ENCODE measurements around the gene CELSR1. TPM values are rescaled to one million over a fixed set of nuclear protein-coding genes. Genes with fewer than 3 reads are reported as not detected.
A peak's percentile ranks its signal among the peaks of the same experiment; 100 is the strongest.

The CELSR1 gene
- total and polyA plus RNA-seq, 7 donors = 0.23 to 5.0 (median 0.82) TPM

- no peak overlapping the region for H3K27ac ChIP-seq
- no peaks in the 10 kb centered on the region for H3K27me3 ChIP-seq
- peaks cover 0 to 25% (median 21%) of the 10 kb centered on the region in 4 donors for H3K4me1 ChIP-seq
- intact Hi-C loops (cut with DNase I) = no loop called here
- WGBS, 2 donors = 87 to 95% methylated on average over 19 of the region's 19 CpGs
- H3K36me3 ChIP-seq = no peaks in the 10 kb centered on the region
- no peaks in the 10 kb centered on the region for H3K9me3 ChIP-seq
- TF ChIP-seq EP300 (IDR thresholded peaks at IDR 0.05) = no peak
- no peak for TF ChIP-seq POLR2AphosphoS5 (IDR thresholded peaks at IDR 0.05)
- no peak for TF ChIP-seq CTCF (IDR thresholded peaks at IDR 0.05)
- TF ChIP-seq POLR2A (IDR thresholded peaks at IDR 0.05) = no peak
- H3K4me3 ChIP-seq = no peak overlapping the region
- no peak for DNase-seq
Observed at GRCh38 chr22:46585340-46586122, 48.1 kb upstream of the CELSR1 start.

- Histone ChIP-seq H3K27ac (no peak overlapping the region), H3K4me1 (peaks cover 0 to 35% (median 24%) of the 10 kb centered on the region in 4 donors), H3K4me3 (peak overlapping the region in 2 of 4 donors; percentile 10 to 17), H3K9me3 (no peaks in the 10 kb centered on the region), H3K27me3 (no peaks in the 10 kb centered on the region), H3K36me3 (no peaks in the 10 kb centered on the region)
- 85 to 88% methylated on average over 43 of the region's 43 CpGs for WGBS, 2 donors
- DNase-seq = peak; percentile 57
- intact Hi-C loops (cut with DNase I) = no loop called here
- TF ChIP-seq EP300 (IDR thresholded peaks at IDR 0.05) (no peak), POLR2AphosphoS5 (IDR thresholded peaks at IDR 0.05) (no peak), CTCF (IDR thresholded peaks at IDR 0.05) (no peak), POLR2A (IDR thresholded peaks at IDR 0.05) (no peak)
Observed at GRCh38 chr22:46584081-46584921, 46.9 kb upstream of the CELSR1 start.

GRCh38 chr22:46583571-46583970 lies 46.2 kb upstream of the CELSR1 start:
- intact Hi-C loops (cut with DNase I) = no loop called here
- Histone ChIP-seq H3K4me3 (no peak overlapping the region), H3K4me1 (peaks cover 0 to 42% (median 32%) of the 10 kb centered on the region in 4 donors), H3K27ac (no peak overlapping the region), H3K36me3 (no peaks in the 10 kb centered on the region), H3K9me3 (no peaks in the 10 kb centered on the region), H3K27me3 (no peaks in the 10 kb centered on the region)
- 95 to 96% methylated on average over 11 of the region's 11 CpGs for WGBS, 2 donors
- DNase-seq = peak; percentile 46
- no peak for TF ChIP-seq EP300 (IDR thresholded peaks at IDR 0.05)
- TF ChIP-seq POLR2AphosphoS5 (IDR thresholded peaks at IDR 0.05) = no peak
- TF ChIP-seq CTCF (IDR thresholded peaks at IDR 0.05) = no peak
- TF ChIP-seq POLR2A (IDR thresholded peaks at IDR 0.05) = no peak

- intact Hi-C loops (cut with DNase I) = no loop called here
- 22 to 66% methylated on average over 14 of the region's 14 CpGs for WGBS, 2 donors
- peak; percentile 58 for DNase-seq
- H3K27me3 ChIP-seq = no peaks in the 10 kb centered on the region
- H3K9me3 ChIP-seq = no peaks in the 10 kb centered on the region
- H3K36me3 ChIP-seq = no peaks in the 10 kb centered on the region
- no peak for TF ChIP-seq POLR2AphosphoS5 (IDR thresholded peaks at IDR 0.05)
- peak in 1 of 2 donors; percentile 18 for TF ChIP-seq POLR2A (IDR thresholded peaks at IDR 0.05)
- H3K4me1 ChIP-seq = peaks cover 0 to 42% (median 36%) of the 10 kb centered on the region in 4 donors
- H3K4me3 ChIP-seq = no peak overlapping the region
- H3K27ac ChIP-seq = peak overlapping the region in 1 of 4 donors; percentile 39
Observed at GRCh38 chr22:46582281-46582933, 45.0 kb upstream of the CELSR1 start.

Data from sigmoid colon (tissue), 7 donors.